ENCODE results near the gene DNMBP. TPM values are rescaled to one million over a fixed set of nuclear protein-coding genes. Genes with fewer than 3 reads are reported as not detected.

The DNMBP gene
- total and polyA plus RNA-seq, 2 experiments from 2014 or later: 13.4 to 31.2 TPM

GRCh38 chr10:99851825-99852224 lies 157.9 kb downstream of the DNMBP start:
- H3K4me1 Mint-ChIP-seq: peaks cover 58% of the 10 kb centered on the region
- H3K36me3 Mint-ChIP-seq (ENCODE audit: low read depth): no peaks in the 10 kb centered on the region

More at GRCh38 chr10:99851825-99852224, 157.9 kb downstream of the DNMBP start:
- no peaks in the 10 kb centered on the region for H4K20me1 ChIP-seq (replicated peaks; ENCODE audit: insufficient read depth)
- H3K4me2 ChIP-seq: no peak overlapping the region
- H2AFZ ChIP-seq: no peak overlapping the region
- H3K27me3 Mint-ChIP-seq (ENCODE audit: insufficient read depth, low read depth, poor library complexity): peaks cover 8% of the 10 kb centered on the region
- H3K36me3 ChIP-seq (ENCODE audit: insufficient read depth): no peaks in the 10 kb centered on the region
- H3K4me1 ChIP-seq (ENCODE audit: insufficient read depth): peaks cover 44% of the 10 kb centered on the region
- H3K27ac ChIP-seq (ENCODE audit: low read depth): no peak overlapping the region
- DNase-seq (ENCODE audit: low spot score): no peak
- H3K9me3 Mint-ChIP-seq: no peaks in the 10 kb centered on the region
- no peak for ATAC-seq
- peak overlapping the region; percentile 33 for H3K27ac Mint-ChIP-seq
- H3K4me3 ChIP-seq: no peak overlapping the region
- no peak overlapping the region for H3K4me3 Mint-ChIP-seq
- no peaks in the 10 kb centered on the region for H3K27me3 ChIP-seq (ENCODE audit: insufficient read depth)
- TF ChIP-seq ETS1 (IDR thresholded peaks at IDR 0.05) (no peak), ZNF331 (CRISPR knock-in tag; IDR thresholded peaks at IDR 0.05; ENCODE audit: low read depth) (no peak), CTCF (conservative IDR thresholded peaks at IDR 0.05; ENCODE audit: low read depth in 2 of 2) (no peak), ZNF114 (CRISPR knock-in tag; IDR thresholded peaks at IDR 0.05) (no peak), ZNF462 (CRISPR knock-in tag; IDR thresholded peaks at IDR 0.05) (no peak), NANOG (IDR thresholded peaks at IDR 0.05; ENCODE audit: borderline replicate concordance) (no peak)
- peaks cover 4% of the 10 kb centered on the region; the same call in 1 of the 2 replicates for H3F3A ChIP-seq (replicated peaks; ENCODE audit: low read depth)
- no peaks in the 10 kb centered on the region for H3K79me2 ChIP-seq (replicated peaks; ENCODE audit: insufficient read depth)
- H3K9me2 ChIP-seq (ENCODE audit: insufficient read depth): peaks cover 5% of the 10 kb centered on the region

Measured in GM23338 (cell line).